Hair follicular keratinocyte (primary cell): ENCODE measurements around the gene TTC23L. TPM values are rescaled to one million over a fixed set of nuclear protein-coding genes. Genes with fewer than 3 reads are reported as not detected.

ENCODE experiments used
- total RNA-seq: library from RNA; depleted of rRNA; stranded (reverse); fragments of >200 nt; gene quantifications from 2 replicates; pipeline ENCODE4 v1.2.3, GENCODE V29; 2015

Gene TTC23L, protein sequence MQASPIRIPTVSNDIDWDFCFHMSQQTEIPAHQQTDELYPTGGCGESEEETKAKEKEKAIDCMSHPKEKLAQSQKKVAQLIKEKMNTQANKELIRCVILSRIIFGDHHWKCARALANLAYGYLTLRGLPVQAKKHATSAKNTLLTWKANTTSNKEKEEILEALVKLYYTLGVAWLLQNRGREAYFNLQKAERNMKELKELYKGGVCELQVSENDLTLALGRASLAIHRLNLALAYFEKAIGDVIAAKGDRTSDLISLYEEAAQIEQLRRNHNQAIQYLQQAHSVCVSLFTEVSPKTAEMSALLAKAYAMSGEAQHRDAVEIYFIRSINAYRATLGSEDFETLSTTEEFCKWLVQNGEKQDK
- not detected in 2 replicates for total RNA-seq

DNA sequence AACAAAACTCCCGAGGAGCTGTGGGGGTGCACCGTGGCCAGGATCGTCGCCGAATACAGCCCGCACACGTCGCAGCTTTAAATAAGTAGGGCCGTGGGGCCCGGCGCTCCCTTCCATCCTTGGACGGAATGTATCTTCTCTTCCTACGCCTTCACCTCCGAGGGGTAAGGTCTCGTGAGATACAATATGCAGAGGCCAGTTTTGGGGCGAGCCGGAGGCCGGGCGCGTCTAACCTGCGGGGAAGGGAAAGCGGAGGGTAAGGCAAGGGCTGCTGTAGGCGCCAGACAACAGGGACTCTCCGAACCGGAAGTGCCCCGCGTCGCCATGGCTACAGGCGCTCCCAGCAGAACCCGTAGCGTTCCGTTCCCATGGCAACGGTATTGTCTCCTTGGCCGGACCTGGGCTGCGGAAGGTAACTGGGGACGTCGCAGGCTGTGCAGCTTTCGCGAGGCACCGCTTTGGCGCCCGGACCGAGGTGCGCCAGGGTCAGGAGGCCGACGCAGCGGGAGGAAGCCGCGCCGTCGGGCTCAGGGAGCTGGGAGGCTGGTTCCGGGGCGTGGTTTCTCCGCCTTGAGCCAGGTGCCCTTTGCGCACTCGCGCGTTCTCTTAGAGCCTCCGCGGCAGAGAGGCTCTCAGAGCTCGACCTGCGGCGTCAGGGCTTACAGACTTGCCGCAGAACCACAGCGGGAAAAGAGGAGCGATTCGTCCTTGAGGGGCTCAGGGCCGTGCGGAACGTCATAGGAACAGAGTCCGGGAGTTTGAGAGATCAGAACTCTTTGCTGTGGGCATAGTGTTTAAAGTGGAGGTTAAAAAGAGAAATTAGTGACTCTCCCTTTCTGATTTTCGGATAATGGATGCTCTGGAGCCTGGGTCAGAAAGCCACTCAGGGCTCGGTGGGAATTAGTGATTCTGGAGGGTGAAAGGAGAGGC, at the start of gene TTC23L:
Gene TTC23L, plus strand, starts transcription at position 380 of the 930 bp plus-strand sequence. CDS start 1,508 bp downstream, outside the sequence.

DNA sequence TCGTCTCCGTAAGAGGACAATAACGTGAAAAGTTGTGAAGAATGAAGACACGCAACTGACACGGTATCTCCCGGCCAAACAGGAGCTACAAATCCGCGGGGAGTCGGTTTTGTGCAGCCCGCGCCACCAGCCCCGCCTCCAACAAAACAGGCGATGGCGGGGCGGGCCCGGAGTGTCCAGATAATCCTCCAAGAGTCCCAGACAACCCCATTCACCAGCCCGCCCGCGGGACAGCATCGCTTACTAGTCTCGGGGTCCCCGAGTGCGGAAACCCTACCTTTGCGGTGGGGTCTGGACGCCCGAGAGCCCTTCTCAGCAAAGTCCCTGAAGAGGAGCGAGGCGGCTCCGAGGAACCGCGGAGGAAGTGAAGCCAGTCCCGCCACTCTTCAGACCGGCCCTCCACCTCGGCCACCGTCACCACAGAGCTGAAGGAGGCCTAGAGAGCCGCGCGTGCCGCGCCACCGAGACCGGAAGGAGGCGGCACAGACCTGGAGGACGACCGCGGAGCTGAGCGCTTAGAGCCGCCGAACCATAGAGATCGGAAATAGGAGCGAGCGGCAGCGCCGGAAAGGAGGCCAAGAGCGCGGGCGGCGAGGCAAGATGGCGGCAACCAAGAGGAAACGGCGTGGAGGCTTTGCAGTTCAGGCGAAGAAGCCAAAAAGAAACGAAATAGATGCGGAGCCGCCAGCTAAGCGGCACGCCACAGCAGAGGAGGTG, 76.3 kb downstream of the TTC23L start, which contains the start of the genes BRIX1 and RAD1:
Gene BRIX1, plus strand, starts transcription at position 573 of the 717 bp plus-strand sequence. Its CDS starts 28 bp downstream, at position 601.
Gene RAD1, minus strand, starts transcription at position 366 of the 717 bp plus-strand sequence. CDS start 612 bp downstream, outside the sequence.

DNA sequence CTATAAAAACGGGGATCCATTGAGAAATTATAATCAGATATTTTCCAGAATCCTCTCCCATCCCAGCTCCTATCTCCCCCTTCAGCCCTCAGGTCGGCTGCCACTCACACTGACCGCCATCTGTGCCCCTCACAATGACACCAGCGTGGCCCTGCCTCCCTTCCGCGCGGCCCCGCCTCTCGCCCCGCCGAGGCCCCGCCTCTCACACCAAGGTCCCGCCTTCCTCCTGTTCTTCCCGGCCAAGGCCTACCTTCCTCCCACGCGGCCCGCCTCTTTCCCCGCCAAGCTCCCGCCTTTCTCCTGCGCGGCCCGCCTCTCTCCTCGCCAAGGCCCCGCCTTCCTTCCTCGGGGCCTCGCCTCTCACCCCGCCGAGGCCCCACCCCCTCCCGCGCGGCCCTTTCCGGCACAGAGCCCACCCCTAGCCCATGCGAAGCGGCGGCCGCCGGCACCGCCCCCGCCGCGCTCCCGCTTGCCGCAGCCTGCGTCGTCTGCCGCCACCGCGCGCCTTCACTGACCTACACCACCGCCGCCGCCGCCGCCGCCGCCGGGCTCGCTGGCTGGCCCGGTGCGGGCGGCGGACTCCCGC, 90.3 kb downstream of the TTC23L start, which contains the start of gene DNAJC21:
Gene DNAJC21, plus strand, starts transcription at position 426 of the 586 bp plus-strand sequence. CDS start 261 bp downstream, outside the sequence.

Other genes with a start within 250 kb of the TTC23L start
- 38.0 and 51.1 TPM in 2 replicates for gene RAI14, start 182.8 kb upstream of the TTC23L start, total RNA-seq
- gene RAD1, start 76.3 kb downstream of the TTC23L start, total RNA-seq, result 15.1 and 24.5 TPM in 2 replicates
- 31.2 and 52.2 TPM in 2 replicates for gene BRIX1, start 76.5 kb downstream of the TTC23L start, total RNA-seq
- gene DNAJC21, start 90.4 kb downstream of the TTC23L start, total RNA-seq, result 25.4 and 33.1 TPM in 2 replicates
- gene AGXT2, start 208.8 kb downstream of the TTC23L start, total RNA-seq, result not detected in 2 replicates